Ovary (tissue), 9 donors: ENCODE data around the gene EPHB1. TPM values are rescaled to one million over a fixed set of nuclear protein-coding genes. Genes with fewer than 3 reads are reported as not detected.

Experiments
- DNase-seq, 5 donors: peaks; one replicate each; pipeline ENCODE4 v3.0.0-alpha.2; 2019 to 2020
- H3K27ac ChIP-seq, 2 donors: fragments of 200-600 bp; one replicate each; pipeline versions ENCODE4 v1.5.1 to v1.8.0; 2019 to 2022
- H3K27me3 ChIP-seq: fragments of 200-600 bp; one replicate; pipeline ENCODE4 v1.8.0; 2022
- H3K36me3 ChIP-seq: fragments of 200-600 bp; sonication (generic); one replicate; pipeline ENCODE4 v1.5.1; 2019
- H3K4me1 ChIP-seq: one replicate; pipeline ENCODE4 v1.8.1; 2013; ENCODE audit warnings: mild to moderate bottlenecking, moderate library complexity; ENCODE audit not compliant: insufficient read depth
- H3K4me3 ChIP-seq: fragments of 200-600 bp; sonication (generic); one replicate; pipeline ENCODE4 v1.5.1; 2017
- H3K9me3 ChIP-seq, 2 donors: fragments of 200-600 bp in 1 of 2; sonication (generic) in 1 of 2; one replicate each; pipeline versions ENCODE4 v1.5.1 to v1.8.1; 2013 to 2019; ENCODE audit warnings: mild to moderate bottlenecking in 1 of 2, moderate library complexity in 1 of 2
- CTCF ChIP-seq, 3 donors: fragments of 450-650 bp in 2 of 3; fragments of 200-600 bp in 1 of 3; IDR thresholded peaks; one replicate each; pipeline versions ENCODE4 v1.5.1 to v1.8.0; 2016 to 2022; ENCODE audit warnings: antibody characterized with exemption in 3 of 3, mild to moderate bottlenecking in 1 of 3
- EP300 ChIP-seq: sonication (generic); formaldehyde crosslinking; IDR thresholded peaks from one replicate; pipeline ENCODE4 v1.6.1; 2017; ENCODE audit warnings: antibody characterized with exemption
- POLR2A ChIP-seq: fragments of 450-650 bp; IDR thresholded peaks from one replicate; pipeline ENCODE4 v1.6.1; 2017; ENCODE audit warnings: antibody characterized with exemption, mild to moderate bottlenecking, moderate library complexity
- WGBS, 3 donors: extraction: QIAGEN DNeasy Blood & Tissue Kit in 1 of 3; methylation state at CpG; one replicate each; pipeline versions ENCODE4 v1.1.5 to v1.1.7; 2013 to 2017; 5-methylcytosine and 5-hydroxymethylcytosine counted together
- intact Hi-C, 4 donors: fragments of 100-400 bp; cut with DNase I; formaldehyde crosslinking; loops; one replicate each; pipeline versions ENCODE4 v1.11.0 to v1.15.1; 2022 to 2023
- polyA plus RNA-seq, 2 donors: library from polyadenylated mRNA; stranded (reverse); fragments of 200-250 nt in 1 of 2; fragments of 350-450 nt in 1 of 2; fragmentation: Illumina TruSeq in 1 of 2; extraction: RNeasy Lipid Tissue Mini Kit (QIAGEN cat#74804) in 1 of 2; gene quantifications; one replicate each; pipeline ENCODE4 v1.2.3, GENCODE V29; 2013 to 2014
- total RNA-seq, 7 donors: library from RNA; depleted of rRNA in 2 of 7; stranded (reverse); fragments of >200 nt in 2 of 7; fragmentation: NEBNext Ultra II Directional in 3 of 7; extraction: Animal tissue kit (Norgen Biotek cat#: 25700) in 3 of 7; gene quantifications; one replicate each; pipeline versions ENCODE4 v1.1.0 to v1.2.4, GENCODE V29; 2016 to 2023
- donor health status: DM: no; HTN: no; CAD: no; lungs with moderate emphysema.
- donor health status: DM: no; HTN: no; CAD: no.
- donor health status: Bipolar disorder and iron deficiency.
- donor health status: DM: yes; HTN: yes; CAD: no.
- donor health status: DM: no; HTN: no; CAD: no.
- donor health status: DM: yes; HTN: yes; CAD: no.

Gene EPHB1
- total and polyA plus RNA-seq, 9 donors: 0.25 to 2.7 (median 1.0) TPM

GRCh38 chr3:134904776-134905646 is 110.0 kb downstream of the EPHB1 start:
- H3K9me3 ChIP-seq: no peaks in the 10 kb centered on the region
- H3K36me3 ChIP-seq: no peaks in the 10 kb centered on the region
- no peaks in the 10 kb centered on the region for H3K4me1 ChIP-seq
- 73 to 81% (median 78%) methylated on average over 7 of the region's 7 CpGs for WGBS, 3 donors
- no peak for DNase-seq
- TF ChIP-seq EP300: no peak
- no peak for TF ChIP-seq CTCF (IDR thresholded peaks at IDR 0.05)
- no peak for TF ChIP-seq POLR2A
- no peaks in the 10 kb centered on the region for H3K27me3 ChIP-seq
- intact Hi-C loops: no loop called here
- no peak overlapping the region for H3K27ac ChIP-seq
- H3K4me3 ChIP-seq: no peak overlapping the region

- no peaks in the 10 kb centered on the region for H3K36me3 ChIP-seq
- H3K4me1 ChIP-seq: no peaks in the 10 kb centered on the region
- no peaks in the 10 kb centered on the region for H3K27me3 ChIP-seq
- no peaks in the 10 kb centered on the region for H3K9me3 ChIP-seq
- WGBS, 3 donors: 83 to 95% (median 93%) methylated on average over 2 of the region's 2 CpGs
- H3K4me3 ChIP-seq: no peak overlapping the region
- DNase-seq: no peak
- no peak overlapping the region for H3K27ac ChIP-seq
- TF ChIP-seq EP300: no peak
- TF ChIP-seq CTCF (IDR thresholded peaks at IDR 0.05): no peak
- intact Hi-C loops: no loop called here
Measured at GRCh38 chr3:134905647-134905935, 110.5 kb downstream of the EPHB1 start.

- no peak for TF ChIP-seq EP300
- TF ChIP-seq POLR2A: no peak
- TF ChIP-seq CTCF (IDR thresholded peaks at IDR 0.05): no peak
- intact Hi-C loops: no loop called here
- WGBS, 3 donors: 68 to 71% (median 71%) methylated on average over 2 of the region's 2 CpGs
- Histone ChIP-seq H3K4me3 (no peak overlapping the region), H3K9me3 (no peaks in the 10 kb centered on the region), H3K27me3 (no peaks in the 10 kb centered on the region), H3K27ac (no peak overlapping the region), H3K36me3 (no peaks in the 10 kb centered on the region), H3K4me1 (no peaks in the 10 kb centered on the region)
- no peak for DNase-seq
Measured at GRCh38 chr3:134908271-134908670, 113.2 kb downstream of the EPHB1 start.

GRCh38 chr3:134910026-134910425 is 115.0 kb downstream of the EPHB1 start:
- H3K27ac ChIP-seq: no peak overlapping the region
- no peaks in the 10 kb centered on the region for H3K4me1 ChIP-seq
- H3K4me3 ChIP-seq: no peak overlapping the region
- H3K27me3 ChIP-seq: no peaks in the 10 kb centered on the region
- no peaks in the 10 kb centered on the region for H3K9me3 ChIP-seq
- H3K36me3 ChIP-seq: no peaks in the 10 kb centered on the region
- TF ChIP-seq CTCF (IDR thresholded peaks at IDR 0.05) (no peak), POLR2A (no peak), EP300 (no peak)
- WGBS, 3 donors: 70 to 79% (median 74%) methylated on average over 2 of the region's 2 CpGs
- no peak for DNase-seq
- intact Hi-C loops: no loop called here
